ENCODE measurements around the gene UGT1A10. TPM values are rescaled to one million over a fixed set of nuclear protein-coding genes. Genes with fewer than 3 reads are reported as not detected.
"Not testable (repeated sequence)": the region's sequence is repeated elsewhere in the genome, so short reads cannot be mapped to it uniquely, and the experiment has no call there.

UGT1A10 gene
- total RNA-seq = not detected

DNA sequence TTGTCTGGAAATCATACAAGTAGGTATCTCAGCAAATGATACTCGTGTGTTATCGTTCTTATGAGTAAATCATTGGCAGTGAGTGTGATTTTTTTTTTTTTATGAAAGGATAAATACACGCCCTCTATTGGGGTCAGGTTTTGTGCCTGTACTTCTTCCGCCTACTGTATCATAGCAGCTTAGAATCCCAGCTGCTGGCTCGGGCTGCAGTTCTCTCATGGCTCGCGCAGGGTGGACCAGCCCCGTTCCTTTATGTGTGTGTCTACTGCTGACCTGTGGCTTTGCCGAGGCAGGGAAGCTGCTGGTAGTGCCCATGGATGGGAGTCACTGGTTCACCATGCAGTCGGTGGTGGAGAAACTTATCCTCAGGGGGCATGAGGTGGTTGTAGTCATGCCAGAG, at the start of gene UGT1A10:
Gene UGT1A10, plus strand, starts transcription at position 143 of the 400 bp plus-strand sequence. Its CDS starts 75 bp downstream, at position 218.
- H3K4me1 Mint-ChIP-seq (ENCODE audit: low read depth); ATAC-seq; H3K27ac Mint-ChIP-seq; H3K4me3 Mint-ChIP-seq; CTCF ChIA-PET; DNase-seq; POLR2A ChIA-PET; H3K36me3 Mint-ChIP-seq (ENCODE audit: low read depth); H3K9me3 Mint-ChIP-seq (ENCODE audit: insufficient read depth): not testable (repeated sequence)
- H3K27me3 Mint-ChIP-seq (ENCODE audit: low read depth) = peaks cover 33% of the 10 kb centered on the region

DNA sequence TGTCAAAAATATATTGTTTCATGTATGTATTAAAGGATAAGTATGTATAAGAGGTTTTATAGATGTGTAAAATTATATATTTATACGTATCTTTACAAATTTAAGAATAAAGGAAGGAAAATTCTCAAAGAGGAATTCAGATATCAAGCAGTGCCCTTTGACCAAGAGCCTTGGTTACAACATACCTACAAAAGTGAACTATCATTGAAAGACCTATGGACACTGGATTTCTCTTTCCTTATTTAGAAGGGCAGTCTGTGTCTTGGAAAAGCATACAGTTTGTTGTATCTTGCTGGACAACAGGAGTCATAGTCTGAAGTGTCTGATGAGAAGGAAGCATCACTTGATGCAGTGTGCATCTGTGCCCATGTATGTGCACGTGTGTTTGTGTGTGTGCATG, 47.8 kb upstream of the UGT1A10 start:
- H3K9me3 Mint-ChIP-seq (ENCODE audit: insufficient read depth) = no peaks in the 10 kb centered on the region
- ChIA-PET POLR2A (interaction anchor here (0.7 kb wide), 1 partner anchor 257 kb away, joined by 4 read pairs; no protein-coding TSS in a partner anchor), CTCF (no interaction called here)
- H3K4me3 Mint-ChIP-seq = no peak overlapping the region
- no peaks in the 10 kb centered on the region for H3K36me3 Mint-ChIP-seq (ENCODE audit: low read depth)
- H3K27ac Mint-ChIP-seq = no peak overlapping the region
- no peak for ATAC-seq
- H3K27me3 Mint-ChIP-seq (ENCODE audit: low read depth) = peaks cover 22% of the 10 kb centered on the region
- no peaks in the 10 kb centered on the region for H3K4me1 Mint-ChIP-seq (ENCODE audit: low read depth)
- no peak for DNase-seq

- H3K27ac Mint-ChIP-seq; H3K36me3 Mint-ChIP-seq (ENCODE audit: low read depth); DNase-seq; H3K9me3 Mint-ChIP-seq (ENCODE audit: insufficient read depth); POLR2A ChIA-PET; ATAC-seq; CTCF ChIA-PET; H3K4me3 Mint-ChIP-seq; H3K4me1 Mint-ChIP-seq (ENCODE audit: low read depth): not testable (repeated sequence)
- peaks cover 22% of the 10 kb centered on the region for H3K27me3 Mint-ChIP-seq (ENCODE audit: low read depth)
Observed at GRCh38 chr2:233592706-233593105, 43.5 kb upstream of the UGT1A10 start.

- DNase-seq (no peak), ATAC-seq (no peak)
- POLR2A ChIA-PET = no interaction called here
- H3K27ac Mint-ChIP-seq = no peak overlapping the region
- CTCF ChIA-PET = no interaction called here
- H3K36me3 Mint-ChIP-seq (ENCODE audit: low read depth) = no peaks in the 10 kb centered on the region
- H3K4me3 Mint-ChIP-seq = no peak overlapping the region
- H3K4me1 Mint-ChIP-seq (ENCODE audit: low read depth) = no peaks in the 10 kb centered on the region
- H3K27me3 Mint-ChIP-seq (ENCODE audit: low read depth) = peaks cover 21% of the 10 kb centered on the region
- no peaks in the 10 kb centered on the region for H3K9me3 Mint-ChIP-seq (ENCODE audit: insufficient read depth)
Observed at GRCh38 chr2:233593201-233593600, 43.0 kb upstream of the UGT1A10 start.

GRCh38 chr2:233597522-233597921, 38.7 kb upstream of the UGT1A10 start:
- peaks cover 37% of the 10 kb centered on the region for H3K27me3 Mint-ChIP-seq (ENCODE audit: low read depth)
- H3K36me3 Mint-ChIP-seq (ENCODE audit: low read depth) = no peaks in the 10 kb centered on the region
- no peaks in the 10 kb centered on the region for H3K4me1 Mint-ChIP-seq (ENCODE audit: low read depth)
- H3K27ac Mint-ChIP-seq = no peak overlapping the region
- ATAC-seq (no peak), DNase-seq (no peak)
- no peaks in the 10 kb centered on the region for H3K9me3 Mint-ChIP-seq (ENCODE audit: insufficient read depth)
- H3K4me3 Mint-ChIP-seq = no peak overlapping the region
- ChIA-PET POLR2A (no interaction called here), CTCF (no interaction called here)

DNA sequence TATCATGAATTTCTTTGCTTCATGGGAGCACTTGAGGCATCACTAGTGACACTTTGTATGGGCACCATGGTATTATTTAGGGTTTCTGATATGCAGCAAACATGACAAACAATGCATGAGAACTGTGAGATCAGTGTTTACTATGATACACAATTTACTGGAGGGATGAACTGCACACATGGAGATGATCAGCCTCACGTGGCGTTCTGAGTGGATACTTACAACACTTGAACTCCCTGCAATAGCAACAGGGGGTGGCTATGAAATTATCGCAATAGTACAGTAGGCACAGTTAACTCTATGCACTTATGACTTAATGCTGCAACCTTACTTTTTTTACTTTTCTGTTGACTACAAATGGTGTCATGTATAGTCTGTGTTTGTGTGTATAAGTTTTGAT, 37.3 kb upstream of the UGT1A10 start:
- H3K27me3 Mint-ChIP-seq (ENCODE audit: low read depth) = peaks cover 31% of the 10 kb centered on the region
- DNase-seq (no peak), ATAC-seq (no peak)
- no peak overlapping the region for H3K27ac Mint-ChIP-seq
- no peaks in the 10 kb centered on the region for H3K9me3 Mint-ChIP-seq (ENCODE audit: insufficient read depth)
- H3K4me3 Mint-ChIP-seq = no peak overlapping the region
- CTCF ChIA-PET = no interaction called here
- no peaks in the 10 kb centered on the region for H3K4me1 Mint-ChIP-seq (ENCODE audit: low read depth)
- POLR2A ChIA-PET = no interaction called here
- no peaks in the 10 kb centered on the region for H3K36me3 Mint-ChIP-seq (ENCODE audit: low read depth)

- no peaks in the 10 kb centered on the region for H3K9me3 Mint-ChIP-seq (ENCODE audit: insufficient read depth)
- H3K4me1 Mint-ChIP-seq (ENCODE audit: low read depth) = no peaks in the 10 kb centered on the region
- POLR2A ChIA-PET = no interaction called here
- H3K27me3 Mint-ChIP-seq (ENCODE audit: low read depth) = peaks cover 27% of the 10 kb centered on the region
- no peak overlapping the region for H3K27ac Mint-ChIP-seq
- no peak overlapping the region for H3K4me3 Mint-ChIP-seq
- ATAC-seq (no peak), DNase-seq (no peak)
- no peaks in the 10 kb centered on the region for H3K36me3 Mint-ChIP-seq (ENCODE audit: low read depth)
- CTCF ChIA-PET = no interaction called here
Observed at GRCh38 chr2:233600386-233600785, 35.9 kb upstream of the UGT1A10 start.

GRCh38 chr2:233602076-233602475, 34.2 kb upstream of the UGT1A10 start:
- Mint-ChIP-seq H3K4me1 (ENCODE audit: low read depth) (no peaks in the 10 kb centered on the region), H3K4me3 (no peak overlapping the region), H3K36me3 (ENCODE audit: low read depth) (no peaks in the 10 kb centered on the region), H3K27me3 (ENCODE audit: low read depth) (peaks cover 27% of the 10 kb centered on the region), H3K27ac (no peak overlapping the region), H3K9me3 (ENCODE audit: insufficient read depth) (no peaks in the 10 kb centered on the region)
- ChIA-PET POLR2A (no interaction called here), CTCF (no interaction called here)
- ATAC-seq (no peak), DNase-seq (no peak)

DNA sequence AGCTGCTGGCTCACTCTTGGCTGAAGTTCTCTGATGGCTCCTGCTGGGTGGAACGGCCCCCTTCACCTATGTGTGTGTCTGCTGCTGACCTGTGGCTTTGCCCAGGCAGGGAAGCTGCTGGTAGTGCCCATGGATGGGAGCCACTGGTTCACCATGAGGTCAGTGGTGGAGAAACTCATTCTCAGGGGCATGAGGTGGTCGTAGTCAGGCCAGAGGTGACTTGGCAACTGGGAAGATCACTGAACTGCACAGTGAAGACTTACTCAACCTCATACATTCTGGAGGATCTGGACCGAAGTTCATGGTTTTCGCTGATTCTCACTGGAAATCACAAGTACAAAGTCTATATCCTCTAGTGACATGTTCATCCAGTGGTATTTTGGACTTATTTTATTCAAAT, 32.7 kb upstream of the UGT1A10 start:
- Mint-ChIP-seq H3K27ac (no peak overlapping the region), H3K4me1 (ENCODE audit: low read depth) (no peaks in the 10 kb centered on the region), H3K9me3 (ENCODE audit: insufficient read depth) (no peaks in the 10 kb centered on the region), H3K27me3 (ENCODE audit: low read depth) (peaks cover 22% of the 10 kb centered on the region), H3K36me3 (ENCODE audit: low read depth) (no peaks in the 10 kb centered on the region), H3K4me3 (no peak overlapping the region)
- POLR2A ChIA-PET = no interaction called here
- ATAC-seq (no peak), DNase-seq (no peak)
- CTCF ChIA-PET = no interaction called here

GRCh38 chr2:233604826-233605225, 31.4 kb upstream of the UGT1A10 start:
- no peak for ATAC-seq
- H3K4me1 Mint-ChIP-seq (ENCODE audit: low read depth) = no peaks in the 10 kb centered on the region
- no peaks in the 10 kb centered on the region for H3K9me3 Mint-ChIP-seq (ENCODE audit: insufficient read depth)
- no peak for DNase-seq
- no peaks in the 10 kb centered on the region for H3K36me3 Mint-ChIP-seq (ENCODE audit: low read depth)
- peaks cover 18% of the 10 kb centered on the region for H3K27me3 Mint-ChIP-seq (ENCODE audit: low read depth)
- no peak overlapping the region for H3K4me3 Mint-ChIP-seq
- POLR2A ChIA-PET = no interaction called here
- H3K27ac Mint-ChIP-seq = no peak overlapping the region
- CTCF ChIA-PET = no interaction called here

GRCh38 chr2:233605680-233606079, 30.6 kb upstream of the UGT1A10 start:
- Mint-ChIP-seq H3K27me3 (ENCODE audit: low read depth) (peaks cover 15% of the 10 kb centered on the region), H3K4me3 (no peak overlapping the region), H3K9me3 (ENCODE audit: insufficient read depth) (no peaks in the 10 kb centered on the region), H3K36me3 (ENCODE audit: low read depth) (no peaks in the 10 kb centered on the region), H3K27ac (no peak overlapping the region), H3K4me1 (ENCODE audit: low read depth) (no peaks in the 10 kb centered on the region)
- ATAC-seq (no peak), DNase-seq (no peak)
- CTCF ChIA-PET = no interaction called here
- POLR2A ChIA-PET = no interaction called here

DNA sequence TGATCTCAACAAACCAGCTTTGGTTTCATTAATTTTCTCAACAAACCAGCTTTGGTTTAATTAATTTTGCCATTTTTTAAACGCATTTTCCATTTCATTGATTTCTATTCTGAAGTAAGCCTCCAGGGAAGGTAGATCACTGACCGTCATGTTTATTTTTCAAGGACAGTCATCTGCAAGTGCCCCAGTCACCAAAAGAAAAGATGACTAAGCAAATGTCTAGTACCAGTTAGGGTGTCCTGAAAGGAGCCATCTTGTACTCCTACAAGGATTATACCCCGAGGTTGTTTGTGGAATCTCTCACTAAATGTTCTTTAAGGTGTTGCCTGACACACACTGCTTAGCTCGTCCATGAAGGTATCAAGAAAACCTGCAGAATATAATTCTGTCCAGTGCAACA, 25.0 kb upstream of the UGT1A10 start:
- no peak for DNase-seq
- Mint-ChIP-seq H3K27ac (no peak overlapping the region), H3K4me3 (no peak overlapping the region), H3K4me1 (ENCODE audit: low read depth) (no peaks in the 10 kb centered on the region), H3K36me3 (ENCODE audit: low read depth) (no peaks in the 10 kb centered on the region), H3K27me3 (ENCODE audit: low read depth) (peaks cover 28% of the 10 kb centered on the region), H3K9me3 (ENCODE audit: insufficient read depth) (no peaks in the 10 kb centered on the region)
- ChIA-PET CTCF (no interaction called here), POLR2A (no interaction called here)
- no peak for ATAC-seq

DNA sequence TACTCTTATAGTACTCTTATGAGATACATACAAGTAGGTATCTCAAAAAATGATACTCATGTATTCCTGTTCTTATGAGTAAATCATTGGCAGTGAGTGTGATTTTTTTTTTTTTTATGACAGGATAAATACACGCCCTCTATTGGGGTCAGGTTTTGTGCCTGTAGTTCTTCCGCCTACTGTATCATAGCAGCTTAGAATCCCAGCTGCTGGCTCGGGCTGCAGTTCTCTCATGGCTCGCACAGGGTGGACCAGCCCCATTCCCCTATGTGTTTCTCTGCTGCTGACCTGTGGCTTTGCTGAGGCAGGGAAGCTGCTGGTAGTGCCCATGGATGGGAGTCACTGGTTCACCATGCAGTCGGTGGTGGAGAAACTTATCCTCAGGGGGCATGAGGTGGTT, 18.8 kb upstream of the UGT1A10 start, which contains the start of gene UGT1A8:
Gene UGT1A8, plus strand, starts transcription at position 158 of the 400 bp plus-strand sequence. Its CDS starts 75 bp downstream, at position 233.
- CTCF ChIA-PET; H3K4me3 Mint-ChIP-seq; POLR2A ChIA-PET; ATAC-seq; DNase-seq; H3K9me3 Mint-ChIP-seq (ENCODE audit: insufficient read depth); H3K27ac Mint-ChIP-seq; H3K4me1 Mint-ChIP-seq (ENCODE audit: low read depth); H3K36me3 Mint-ChIP-seq (ENCODE audit: low read depth): not testable (repeated sequence)
- peaks cover 34% of the 10 kb centered on the region for H3K27me3 Mint-ChIP-seq (ENCODE audit: low read depth)
